Keratinocyte (primary cell): ENCODE data around the gene DMPK. TPM values are rescaled to one million over a fixed set of nuclear protein-coding genes. Genes with fewer than 3 reads are reported as not detected.

ENCODE experiments used
- DNase-seq: peaks from one replicate; pipeline ENCODE4 v3.0.0-alpha.2; 2011; ENCODE audit warnings: low read depth, missing footprints, low spot score
- FAIRE-seq: peaks from 2 replicates; lab custom pipeline; 2011; peaks lifted over from hg19 to GRCh38; lab: Jason Lieb, UNC
- H2AFZ ChIP-seq: 2 replicates; pipeline ENCODE4 v1.6.0; 2012; ENCODE audit warnings: low read length, control low read depth, inconsistent platforms; ENCODE audit not compliant: control insufficient read depth
- H3K27ac ChIP-seq: 2 replicates; pipeline ENCODE4 v1.5.1; 2011; ENCODE audit warnings: low read length; ENCODE audit not compliant: control insufficient read depth, insufficient read depth
- H3K27me3 ChIP-seq: 3 replicates; pipeline ENCODE4 v1.6.0; 2011; ENCODE audit warnings: low read length; ENCODE audit not compliant: control insufficient read depth, insufficient read depth; ENCODE audit errors: extremely low read depth
- H3K36me3 ChIP-seq, 2 experiments: 2 replicates in 1 of 2; 3 replicates in 1 of 2; pipeline ENCODE4 v1.5.1; 2011; ENCODE audit warnings: low read length in 2 of 2, mild to moderate bottlenecking in 1 of 2; ENCODE audit not compliant: control insufficient read depth in 2 of 2, insufficient read depth in 2 of 2; ENCODE audit errors: extremely low read depth in 1 of 2
- H3K4me1 ChIP-seq: 3 replicates; pipeline ENCODE4 v1.5.1; 2011; ENCODE audit warnings: low read length; ENCODE audit not compliant: control insufficient read depth, insufficient read depth; ENCODE audit errors: extremely low read depth
- H3K4me2 ChIP-seq: 3 replicates; pipeline ENCODE4 v1.6.0; 2011; ENCODE audit warnings: low read depth, low read length; ENCODE audit not compliant: control insufficient read depth, insufficient read depth; ENCODE audit errors: extremely low read depth
- H3K4me3 ChIP-seq, 3 experiments: fragments of 200-600 bp in 1 of 3; sonication (generic) in 1 of 3; 2 replicates in 2 of 3; 3 replicates in 1 of 3; pipeline ENCODE4 v1.5.1; 2011 to 2016; ENCODE audit warnings: low read length in 3 of 3, mild to moderate bottlenecking in 3 of 3, control low read depth in 2 of 3, inconsistent platforms in 1 of 3, low read depth in 1 of 3, mixed read lengths in 1 of 3, mixed run types in 1 of 3, moderate library complexity in 1 of 3; ENCODE audit not compliant: control insufficient read depth in 2 of 3, insufficient read depth in 2 of 3; ENCODE audit errors: extremely low read depth in 1 of 3
- H3K79me2 ChIP-seq: 2 replicates; pipeline ENCODE4 v1.6.0; 2012; ENCODE audit warnings: low read length; ENCODE audit not compliant: control insufficient read depth, insufficient read depth
- H3K9ac ChIP-seq: 3 replicates; pipeline ENCODE4 v1.6.0; 2011; ENCODE audit warnings: low read length; ENCODE audit not compliant: control insufficient read depth, insufficient read depth; ENCODE audit errors: extremely low read depth
- H3K9me1 ChIP-seq: 3 replicates; pipeline ENCODE4 v1.6.0; 2011; ENCODE audit warnings: low read length; ENCODE audit not compliant: control insufficient read depth, insufficient read depth; ENCODE audit errors: extremely low read depth
- H3K9me3 ChIP-seq: 2 replicates; pipeline ENCODE4 v1.5.1; 2012; ENCODE audit warnings: low read depth, low read length; ENCODE audit not compliant: control insufficient read depth
- H4K20me1 ChIP-seq: 3 replicates; pipeline ENCODE4 v1.6.0; 2011; ENCODE audit warnings: low read length; ENCODE audit not compliant: control insufficient read depth, insufficient read depth; ENCODE audit errors: extremely low read depth
- CTCF ChIP-seq, 3 experiments: IDR thresholded peaks in 1 of 3; conservative IDR thresholded peaks in 1 of 3; optimal IDR thresholded peaks in 1 of 3; 2 replicates in 2 of 3; 3 replicates in 1 of 3; pipeline versions ENCODE3 to v1.5.1; 2011; ENCODE audit warnings: low read length in 3 of 3, mild to moderate bottlenecking in 3 of 3, moderate library complexity in 2 of 3, control low read depth in 1 of 3, inconsistent platforms in 1 of 3; ENCODE audit not compliant: insufficient read depth in 2 of 3; ENCODE audit errors: extremely low read depth in 1 of 3
- EZH2 ChIP-seq: IDR thresholded peaks from one replicate; pipeline ENCODE4 v1.6.1; 2012; ENCODE audit warnings: inconsistent platforms, mild to moderate bottlenecking, low read length, moderate library complexity
- dilution Hi-C: fragments of 300-500 bp; cut with MboI; formaldehyde crosslinking; loops from one replicate; pipeline ENCODE4 v1.7.0; 2020; ENCODE audit warnings: low sequenced_read_pairs; ENCODE audit not compliant: extremely low pct_ligation_motif_present
- polyA plus RNA-seq, 5 experiments: library from polyadenylated mRNA; depleted of rRNA in 3 of 5; stranded (reverse) in 3 of 5; stranded (forward) in 1 of 5; unstranded in 1 of 5; fragments of >200 nt; gene quantifications; 1 replicate in 1 of 5; 2 replicates in 3 of 5; 3 replicates in 1 of 5; pipeline versions ENCODE4 v1.2.1 to v1.2.3, GENCODE V29; 2011 to 2012; ENCODE audit warnings: missing spikeins in 2 of 5, low read depth in 1 of 5, low replicate concordance in 1 of 5

DMPK gene
- polyA plus RNA-seq, 1 donor (not counting 4 experiments of a cell fraction or from before 2014, with no cell fraction given) = 7.0 TPM

GRCh38 chr19:45815481-45816216 is 33.4 kb upstream of the DMPK start:
- FAIRE-seq (no peak), DNase-seq (no peak)
- Histone ChIP-seq H3K9me1 (no peaks in the 10 kb centered on the region), H3K27ac (no peak overlapping the region), H3K36me3 (peaks cover 4 to 10% of the 10 kb centered on the region in 2 experiments), H4K20me1 (peaks cover 2% of the 10 kb centered on the region), H3K79me2 (no peaks in the 10 kb centered on the region), H3K27me3 (no peaks in the 10 kb centered on the region), H3K4me3 (no peak overlapping the region), H3K4me1 (peaks cover 23% of the 10 kb centered on the region), H3K9ac (no peak overlapping the region), H3K4me2 (no peak overlapping the region), H3K9me3 (no peaks in the 10 kb centered on the region), H2AFZ (no peak overlapping the region)
- TF ChIP-seq EZH2 (no peak), CTCF (optimal IDR thresholded peaks at IDR 0.05 in 1 of 3, IDR thresholded peaks at IDR 0.05 in 1 of 3, conservative IDR thresholded peaks at IDR 0.05 in 1 of 3; ENCODE audit: extremely low read depth in 1 of 3, insufficient read depth in 2 of 3, low read length in 3 of 3) (no peak)
- dilution Hi-C loops = no loop called here

GRCh38 chr19:45814851-45815480 is 32.7 kb upstream of the DMPK start, which contains the start of gene RSPH6A:
Gene RSPH6A, minus strand, starts transcription at chr19:45815308. Its CDS starts 132 bp downstream, at chr19:45815176.
- FAIRE-seq = no peak
- H2AFZ ChIP-seq = no peak within 1 kb of the TSS
- no peak within 1 kb of the TSS for H3K9ac ChIP-seq
- peaks cover 4 to 9% of the 10 kb centered on the region in 2 experiments for H3K36me3 ChIP-seq
- no peak for TF ChIP-seq CTCF (optimal IDR thresholded peaks at IDR 0.05 in 1 of 3, IDR thresholded peaks at IDR 0.05 in 1 of 3, conservative IDR thresholded peaks at IDR 0.05 in 1 of 3; ENCODE audit: extremely low read depth in 1 of 3, insufficient read depth in 2 of 3, low read length in 3 of 3)
- no peak for TF ChIP-seq EZH2
- no peaks in the 10 kb centered on the region for H3K9me3 ChIP-seq
- dilution Hi-C loops = no loop called here
- H3K79me2 ChIP-seq = no peaks in the 10 kb centered on the region
- no peak within 1 kb of the TSS for H3K4me2 ChIP-seq
- no peaks in the 10 kb centered on the region for H3K9me1 ChIP-seq
- H3K4me1 ChIP-seq = peaks cover 28% of the 10 kb centered on the region
- H3K27me3 ChIP-seq = no peaks in the 10 kb centered on the region
- H3K27ac ChIP-seq = no peak within 1 kb of the TSS
- H4K20me1 ChIP-seq = peaks cover 2% of the 10 kb centered on the region
- H3K4me3 ChIP-seq = no peak within 1 kb of the TSS
- DNase-seq = no peak
